Cerebellar nuclear complex (tissue), 1 donor: ENCODE results near the gene ZDHHC12.

ENCODE experiments used
- DNase-seq, 2 experiments: peaks; one replicate each; lab custom pipeline; 2025; lab: John Stamatoyannopoulos, UW

ZDHHC12 gene

GRCh38 chr9:128685636-128686489 lies 38.1 kb downstream of the ZDHHC12 start:
- no peak for DNase-seq

GRCh38 chr9:128684325-128685199 lies 39.4 kb downstream of the ZDHHC12 start:
- no peak for DNase-seq

DNA sequence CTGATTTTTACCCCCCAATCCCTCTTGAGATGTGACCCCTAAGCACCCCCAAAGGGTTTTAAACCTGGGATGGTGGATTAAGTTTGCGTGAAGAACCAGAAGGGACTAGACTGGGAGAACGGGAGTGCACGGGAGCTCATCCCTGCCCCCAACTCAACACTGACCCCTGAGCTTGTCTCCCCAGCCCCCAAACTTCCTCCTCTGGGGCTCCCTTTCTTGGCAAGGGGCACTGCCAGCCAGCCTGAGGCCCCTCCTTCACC lies 39.9 kb downstream of the ZDHHC12 start:
- no peak for DNase-seq

- no peak for DNase-seq
Observed at GRCh38 chr9:128683340-128684064, 40.4 kb downstream of the ZDHHC12 start.

- no peak for DNase-seq
Observed at GRCh38 chr9:128677794-128678193, 46.1 kb downstream of the ZDHHC12 start.

GRCh38 chr9:128675382-128675781 lies 48.5 kb downstream of the ZDHHC12 start:
- DNase-seq = no peak
